Adrenal gland (tissue), 5 donors: ENCODE measurements around the gene SLC39A7.

Experiments used
- CTCF ChIP-seq, 6 experiments: fragments of 450-650 bp in 4 of 6; fragments of 200-600 bp in 2 of 6; sonication (generic) in 1 of 6; IDR thresholded peaks; 1 replicate in 5 of 6; 2 replicates in 1 of 6; pipeline versions ENCODE4 v1.5.1 to v1.8.0; 2016 to 2021; ENCODE audit warnings: antibody characterized with exemption in 6 of 6, mild to moderate bottlenecking in 2 of 6, moderate library complexity in 1 of 6
- POLR2A ChIP-seq, 2 donors: fragments of 450-650 bp; IDR thresholded peaks; one replicate each; pipeline ENCODE4 v1.6.1; 2017; ENCODE audit warnings: antibody characterized with exemption in 2 of 2, mild to moderate bottlenecking in 2 of 2, moderate library complexity in 1 of 2
- donor health status: DM: no; HTN: no; CAD: no.

- TF ChIP-seq POLR2A (IDR thresholded peaks at IDR 0.05) (no peak), CTCF (IDR thresholded peaks at IDR 0.05) (no peak)
Observed at GRCh38 chr6:33166363-33166762, 34.3 kb upstream of the SLC39A7 start.
